HL-60 (cell line): ENCODE measurements around the gene CNTNAP2.

Experiments
- DNase-seq, 2 experiments: peaks; one replicate each; pipeline ENCODE4 v3.0.0-alpha.2; 2010 to 2020; ENCODE audit warnings: low read depth in 1 of 2, low spot score in 1 of 2
- H3K27ac ChIP-seq: fragments of 250-450 bp; sonication (Bioruptor Pico); replicated peaks from 2 replicates; pipeline ENCODE4 v1.5.1; 2020; ENCODE audit warnings: mild to moderate bottlenecking, moderate library complexity
- H3K27me3 ChIP-seq: fragments of 250-450 bp; sonication (Bioruptor Pico); 2 replicates; pipeline ENCODE4 v1.5.1; 2021; ENCODE audit warnings: mild to moderate bottlenecking, moderate library complexity; ENCODE audit not compliant: insufficient read depth, poor library complexity, severe bottlenecking
- H3K4me3 ChIP-seq: replicated peaks from 2 replicates; pipeline ENCODE4 v1.5.1; 2011; ENCODE audit warnings: mild to moderate bottlenecking, control low read depth, low read length; ENCODE audit not compliant: insufficient read depth
- GABPA ChIP-seq: IDR thresholded peaks from 2 replicates; pipeline ENCODE4 v1.6.1; 2012; ENCODE audit warnings: low read depth
- POLR2AphosphoS5 ChIP-seq: IDR thresholded peaks from 2 replicates; pipeline ENCODE4 v1.6.1; 2012; ENCODE audit warnings: low read depth
- SPI1 ChIP-seq: IDR thresholded peaks from 2 replicates; pipeline ENCODE4 v1.6.1; 2012; ENCODE audit warnings: low read depth, mild to moderate bottlenecking, borderline replicate concordance
- TF ChIP-seq, protein P1 (sequence below): IDR thresholded peaks from one replicate; pipeline ENCODE4 v1.5.1; 2011; ENCODE audit warnings: low read length, control low read depth, inconsistent platforms; ENCODE audit not compliant: insufficient read depth
- TF ChIP-seq, protein P2 (sequence below): IDR thresholded peaks from 2 replicates; pipeline ENCODE4 v1.6.1; 2012; ENCODE audit warnings: low read depth; ENCODE audit not compliant: insufficient replicate concordance

Gene CNTNAP2

DNA sequence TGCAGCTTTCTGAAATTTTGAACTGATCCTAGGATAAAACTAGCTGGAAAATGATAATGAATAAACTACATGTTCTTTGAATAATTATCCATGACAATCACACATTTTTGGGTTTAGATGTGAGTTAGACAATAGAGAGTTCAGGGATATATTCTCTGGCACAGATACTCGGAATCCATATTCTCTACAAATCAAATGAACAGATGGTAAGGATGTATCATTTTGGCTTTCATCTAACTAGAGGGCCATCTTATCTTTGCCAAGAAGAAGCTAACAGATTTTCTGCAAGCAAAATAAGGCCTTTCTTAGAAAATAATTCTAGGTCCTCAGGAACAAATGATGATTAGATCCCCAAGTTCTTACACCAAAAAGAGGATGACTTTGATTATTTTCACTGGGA is 2118.1 kb downstream of the CNTNAP2 start:
- peaks cover 2% of the 10 kb centered on the region for H3K27me3 ChIP-seq
- TF ChIP-seq GABPA (no peak), SPI1 (no peak), POLR2AphosphoS5 (no peak)
- TF ChIP-seq, protein P1, sequence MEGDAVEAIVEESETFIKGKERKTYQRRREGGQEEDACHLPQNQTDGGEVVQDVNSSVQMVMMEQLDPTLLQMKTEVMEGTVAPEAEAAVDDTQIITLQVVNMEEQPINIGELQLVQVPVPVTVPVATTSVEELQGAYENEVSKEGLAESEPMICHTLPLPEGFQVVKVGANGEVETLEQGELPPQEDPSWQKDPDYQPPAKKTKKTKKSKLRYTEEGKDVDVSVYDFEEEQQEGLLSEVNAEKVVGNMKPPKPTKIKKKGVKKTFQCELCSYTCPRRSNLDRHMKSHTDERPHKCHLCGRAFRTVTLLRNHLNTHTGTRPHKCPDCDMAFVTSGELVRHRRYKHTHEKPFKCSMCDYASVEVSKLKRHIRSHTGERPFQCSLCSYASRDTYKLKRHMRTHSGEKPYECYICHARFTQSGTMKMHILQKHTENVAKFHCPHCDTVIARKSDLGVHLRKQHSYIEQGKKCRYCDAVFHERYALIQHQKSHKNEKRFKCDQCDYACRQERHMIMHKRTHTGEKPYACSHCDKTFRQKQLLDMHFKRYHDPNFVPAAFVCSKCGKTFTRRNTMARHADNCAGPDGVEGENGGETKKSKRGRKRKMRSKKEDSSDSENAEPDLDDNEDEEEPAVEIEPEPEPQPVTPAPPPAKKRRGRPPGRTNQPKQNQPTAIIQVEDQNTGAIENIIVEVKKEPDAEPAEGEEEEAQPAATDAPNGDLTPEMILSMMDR = no peak
- TF ChIP-seq, protein P2, sequence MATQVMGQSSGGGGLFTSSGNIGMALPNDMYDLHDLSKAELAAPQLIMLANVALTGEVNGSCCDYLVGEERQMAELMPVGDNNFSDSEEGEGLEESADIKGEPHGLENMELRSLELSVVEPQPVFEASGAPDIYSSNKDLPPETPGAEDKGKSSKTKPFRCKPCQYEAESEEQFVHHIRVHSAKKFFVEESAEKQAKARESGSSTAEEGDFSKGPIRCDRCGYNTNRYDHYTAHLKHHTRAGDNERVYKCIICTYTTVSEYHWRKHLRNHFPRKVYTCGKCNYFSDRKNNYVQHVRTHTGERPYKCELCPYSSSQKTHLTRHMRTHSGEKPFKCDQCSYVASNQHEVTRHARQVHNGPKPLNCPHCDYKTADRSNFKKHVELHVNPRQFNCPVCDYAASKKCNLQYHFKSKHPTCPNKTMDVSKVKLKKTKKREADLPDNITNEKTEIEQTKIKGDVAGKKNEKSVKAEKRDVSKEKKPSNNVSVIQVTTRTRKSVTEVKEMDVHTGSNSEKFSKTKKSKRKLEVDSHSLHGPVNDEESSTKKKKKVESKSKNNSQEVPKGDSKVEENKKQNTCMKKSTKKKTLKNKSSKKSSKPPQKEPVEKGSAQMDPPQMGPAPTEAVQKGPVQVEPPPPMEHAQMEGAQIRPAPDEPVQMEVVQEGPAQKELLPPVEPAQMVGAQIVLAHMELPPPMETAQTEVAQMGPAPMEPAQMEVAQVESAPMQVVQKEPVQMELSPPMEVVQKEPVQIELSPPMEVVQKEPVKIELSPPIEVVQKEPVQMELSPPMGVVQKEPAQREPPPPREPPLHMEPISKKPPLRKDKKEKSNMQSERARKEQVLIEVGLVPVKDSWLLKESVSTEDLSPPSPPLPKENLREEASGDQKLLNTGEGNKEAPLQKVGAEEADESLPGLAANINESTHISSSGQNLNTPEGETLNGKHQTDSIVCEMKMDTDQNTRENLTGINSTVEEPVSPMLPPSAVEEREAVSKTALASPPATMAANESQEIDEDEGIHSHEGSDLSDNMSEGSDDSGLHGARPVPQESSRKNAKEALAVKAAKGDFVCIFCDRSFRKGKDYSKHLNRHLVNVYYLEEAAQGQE = no peak
- no peak overlapping the region for H3K4me3 ChIP-seq
- no peak overlapping the region for H3K27ac ChIP-seq
- no peak for DNase-seq

DNA sequence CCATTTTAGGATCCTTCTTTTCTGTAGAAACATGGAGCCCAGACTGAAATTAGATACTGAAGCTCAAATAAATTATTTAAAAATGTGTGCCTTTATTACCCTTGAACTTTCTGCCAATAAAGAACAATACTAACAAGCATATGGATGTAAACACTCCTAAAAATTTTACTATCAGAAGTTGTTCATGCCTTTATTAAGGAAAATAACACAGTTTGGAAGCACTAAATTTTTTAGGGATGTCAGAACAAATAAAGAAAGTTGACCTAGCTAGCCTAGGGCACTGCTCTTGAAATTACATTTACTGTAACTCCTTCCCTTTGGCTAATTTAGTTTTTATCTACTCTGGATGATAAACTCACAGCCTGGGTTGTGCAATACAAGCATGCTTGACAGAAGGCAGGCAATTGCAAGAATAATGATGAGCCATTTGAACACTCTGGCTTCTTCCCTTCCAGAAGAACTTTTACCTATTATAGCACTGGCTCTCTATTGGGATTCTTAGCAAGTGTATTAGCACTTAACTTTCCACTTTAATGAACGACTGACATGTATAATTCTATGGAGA is 2122.2 kb downstream of the CNTNAP2 start:
- no peak overlapping the region for H3K27ac ChIP-seq
- H3K27me3 ChIP-seq = peaks cover 2% of the 10 kb centered on the region
- no peak for TF ChIP-seq POLR2AphosphoS5
- TF ChIP-seq, protein P2 = no peak
- no peak for TF ChIP-seq SPI1
- TF ChIP-seq, protein P1 = no peak
- TF ChIP-seq GABPA = no peak

DNA sequence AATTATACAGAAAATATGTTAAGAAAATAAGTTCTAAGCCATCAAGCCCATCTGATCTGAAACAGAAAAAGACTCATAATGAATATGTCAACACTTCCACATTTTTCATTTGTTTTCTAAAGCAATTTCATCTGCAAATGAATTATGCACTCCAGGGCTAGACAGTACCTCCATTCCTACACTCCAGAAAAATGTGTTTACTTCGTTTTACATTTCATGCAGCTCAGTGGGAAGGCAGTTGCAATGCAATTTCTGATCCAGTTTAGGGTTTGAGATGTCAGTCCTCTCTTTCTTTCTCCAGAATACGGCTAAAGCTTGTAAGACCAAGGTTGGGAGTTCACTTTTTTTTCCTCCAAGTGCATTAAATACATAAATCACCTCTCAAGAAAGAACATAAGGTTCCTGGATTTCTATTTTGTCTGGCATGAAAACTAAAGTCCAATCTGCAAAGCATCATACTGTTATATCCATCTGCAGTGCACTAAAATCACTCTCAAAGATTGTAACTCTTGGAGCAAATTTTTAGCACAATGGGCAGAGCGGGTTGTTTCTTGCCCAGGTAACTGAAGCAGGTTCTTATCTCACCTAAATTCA is 2125.2 kb downstream of the CNTNAP2 start:
- TF ChIP-seq SPI1 (no peak), POLR2AphosphoS5 (no peak), GABPA (no peak)
- TF ChIP-seq, protein P1 = no peak
- TF ChIP-seq, protein P2 = no peak
- no peak for DNase-seq
- Histone ChIP-seq H3K4me3 (no peak overlapping the region), H3K27me3 (peaks cover 2% of the 10 kb centered on the region), H3K27ac (no peak overlapping the region)

More for the DNA sequence above, 2122.2 kb downstream of the CNTNAP2 start:
- no peak for DNase-seq
- H3K4me3 ChIP-seq = no peak overlapping the region
